C4-2B (cell line): ENCODE data around the gene PYROXD2.

Source experiments
- CTCF ChIP-seq: fragments of 450-650 bp; conservative IDR thresholded peaks from 2 replicates; pipeline ENCODE4 v1.5.1; 2017; ENCODE audit warnings: mild to moderate bottlenecking
- ZFX ChIP-seq: fragments of 450-650 bp; IDR thresholded peaks from 2 replicates; pipeline ENCODE4 v1.6.1; 2017

GRCh38 chr10:98361131-98362025 lies 53.6 kb downstream of the PYROXD2 start:
- TF ChIP-seq CTCF (no peak), ZFX (no peak)
